KMS-11 (cell line): Measurements from ENCODE around the gene ZNF608.

ENCODE experiments used
- H2AFZ ChIP-seq: fragments of 200-600 bp; sonication (generic); 2 replicates; pipeline ENCODE4 v1.6.1; 2016; ENCODE audit warnings: antibody characterized with exemption, mixed run types, low read depth
- H3K27ac ChIP-seq: fragments of 200-600 bp; sonication (generic); 2 replicates; pipeline ENCODE4 v1.6.1; 2016; ENCODE audit warnings: mild to moderate bottlenecking, mixed run types
- H3K27me3 ChIP-seq: fragments of 200-600 bp; sonication (generic); 2 replicates; pipeline ENCODE4 v1.6.1; 2017; ENCODE audit warnings: mild to moderate bottlenecking, low read depth, mixed run types, moderate library complexity; ENCODE audit not compliant: insufficient read depth
- H3K36me3 ChIP-seq: fragments of 200-600 bp; sonication (generic); 2 replicates; pipeline ENCODE4 v1.6.1; 2017; ENCODE audit warnings: mild to moderate bottlenecking, mixed run types; ENCODE audit not compliant: insufficient read depth
- H3K4me1 ChIP-seq: fragments of 200-600 bp; sonication (generic); 2 replicates; pipeline ENCODE4 v1.6.1; 2016; ENCODE audit warnings: mild to moderate bottlenecking, low read depth, mixed run types; ENCODE audit not compliant: poor library complexity, severe bottlenecking
- H3K4me2 ChIP-seq: fragments of 200-600 bp; sonication (generic); 2 replicates; pipeline ENCODE4 v1.7.0; 2016; ENCODE audit warnings: mild to moderate bottlenecking, mixed run types
- H3K4me3 ChIP-seq: fragments of 200-600 bp; sonication (generic); IDR thresholded peaks from 2 replicates; pipeline ENCODE4 v1.6.1; 2017; ENCODE audit warnings: low read depth, low read length, mixed read lengths; ENCODE audit not compliant: insufficient read depth
- H3K79me2 ChIP-seq: fragments of 200-600 bp; sonication (generic); 2 replicates; pipeline ENCODE4 v1.6.1; 2016; ENCODE audit warnings: low read depth, mixed run types; ENCODE audit not compliant: insufficient read depth
- H3K9ac ChIP-seq: fragments of 200-600 bp; sonication (generic); 2 replicates; pipeline ENCODE4 v1.6.1; 2016; ENCODE audit warnings: mild to moderate bottlenecking, mixed run types
- H4K20me1 ChIP-seq: fragments of 200-600 bp; sonication (generic); 2 replicates; pipeline ENCODE4 v1.6.1; 2016; ENCODE audit warnings: mild to moderate bottlenecking, mixed run types; ENCODE audit not compliant: insufficient read depth
- CTCF ChIP-seq: fragments of 200-600 bp; sonication (generic); conservative IDR thresholded peaks from 2 replicates; pipeline ENCODE4 v1.6.1; 2017; ENCODE audit warnings: low read depth, mild to moderate bottlenecking, antibody characterized with exemption, low read length, moderate library complexity, mixed read lengths

Gene ZNF608

GRCh38 chr5:124746916-124747790 is 714 bp upstream of the ZNF608 start:
- Histone ChIP-seq H3K9ac (peak overlapping the region; percentile 31; the same call in 1 of the 2 replicates), H3K79me2 (no peaks in the 10 kb centered on the region), H3K4me3 (no peak overlapping the region), H4K20me1 (no peaks in the 10 kb centered on the region), H2AFZ (peak overlapping the region; percentile 69), H3K27ac (no peak overlapping the region), H3K36me3 (no peaks in the 10 kb centered on the region), H3K4me1 (peaks cover 3% of the 10 kb centered on the region), H3K4me2 (peak overlapping the region; percentile 76), H3K27me3 (no peaks in the 10 kb centered on the region)
- TF ChIP-seq CTCF = no peak

GRCh38 chr5:124745007-124745927 is 1.2 kb downstream of the ZNF608 start:
- H2AFZ ChIP-seq = no peak overlapping the region
- H3K27ac ChIP-seq = no peak overlapping the region
- H3K79me2 ChIP-seq = no peaks in the 10 kb centered on the region
- H4K20me1 ChIP-seq = no peaks in the 10 kb centered on the region
- H3K27me3 ChIP-seq = no peaks in the 10 kb centered on the region
- no peak overlapping the region for H3K4me2 ChIP-seq
- TF ChIP-seq CTCF = no peak
- no peaks in the 10 kb centered on the region for H3K36me3 ChIP-seq
- H3K4me3 ChIP-seq = no peak overlapping the region
- no peak overlapping the region for H3K9ac ChIP-seq
- peaks cover 3% of the 10 kb centered on the region for H3K4me1 ChIP-seq

- no peaks in the 10 kb centered on the region for H3K79me2 ChIP-seq
- TF ChIP-seq CTCF = no peak
- H3K9ac ChIP-seq = no peak overlapping the region
- peaks cover 3% of the 10 kb centered on the region for H3K4me1 ChIP-seq
- no peak overlapping the region for H3K4me3 ChIP-seq
- H3K27me3 ChIP-seq = no peaks in the 10 kb centered on the region
- no peak overlapping the region for H3K27ac ChIP-seq
- H3K4me2 ChIP-seq = no peak overlapping the region
- H2AFZ ChIP-seq = no peak overlapping the region
- no peaks in the 10 kb centered on the region for H3K36me3 ChIP-seq
- H4K20me1 ChIP-seq = no peaks in the 10 kb centered on the region
Observed at GRCh38 chr5:124744170-124744971, 2.1 kb downstream of the ZNF608 start.

GRCh38 chr5:124743602-124744169 is 2.8 kb downstream of the ZNF608 start:
- Histone ChIP-seq H3K36me3 (no peaks in the 10 kb centered on the region), H3K9ac (no peak overlapping the region), H3K4me1 (peaks cover 3% of the 10 kb centered on the region), H3K79me2 (no peaks in the 10 kb centered on the region), H2AFZ (no peak overlapping the region), H3K27ac (no peak overlapping the region), H3K27me3 (no peaks in the 10 kb centered on the region), H4K20me1 (no peaks in the 10 kb centered on the region), H3K4me3 (no peak overlapping the region), H3K4me2 (no peak overlapping the region)
- TF ChIP-seq CTCF = no peak
